ENCODE results near the gene TPBGL.

Gene TPBGL

GRCh38 chr11:75197512-75198277, 42.9 kb upstream of the TPBGL start:
- TF ChIP-seq ZFX (IDR thresholded peaks at IDR 0.05; ENCODE audit: borderline replicate concordance) (no peak), CTCF (IDR thresholded peaks at IDR 0.05) (no peak)
- H3K27ac ChIP-seq = no peak overlapping the region

DNA sequence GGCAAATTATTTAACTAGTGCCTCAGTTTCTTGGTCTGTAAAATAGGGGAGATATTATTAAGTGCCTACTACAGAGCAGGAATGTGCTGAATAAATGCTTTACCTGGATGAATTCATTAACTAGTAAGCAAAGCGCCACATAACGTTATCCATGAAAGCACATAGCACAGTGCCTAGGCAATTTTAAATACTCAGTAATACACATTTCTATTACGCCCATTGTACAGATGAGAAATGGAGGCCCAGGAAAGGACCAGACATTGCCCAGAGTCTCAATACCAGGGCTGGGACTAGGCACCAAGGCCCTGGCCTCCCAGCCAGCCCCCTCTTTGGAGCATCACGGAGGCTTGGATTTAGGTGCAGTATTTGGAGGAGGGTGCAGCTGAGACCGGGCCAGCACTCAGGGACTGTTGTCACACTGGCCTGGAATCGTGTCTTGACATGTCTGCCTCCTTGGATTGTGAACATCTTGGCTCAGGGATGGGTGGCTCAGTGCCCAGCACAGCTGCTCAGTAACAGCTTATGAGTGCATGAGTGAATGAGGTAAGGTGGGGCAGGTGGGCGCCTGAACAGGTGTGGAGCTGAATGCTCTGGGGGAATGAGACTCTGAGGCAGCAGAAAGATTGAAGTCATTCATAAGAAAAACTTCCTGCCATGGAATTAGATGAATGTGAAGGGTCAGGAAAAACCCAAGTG, 42.1 kb upstream of the TPBGL start:
- no peak overlapping the region for H3K27ac ChIP-seq
- TF ChIP-seq ZFX (IDR thresholded peaks at IDR 0.05; ENCODE audit: borderline replicate concordance) (no peak), CTCF (IDR thresholded peaks at IDR 0.05) (no peak)

DNA sequence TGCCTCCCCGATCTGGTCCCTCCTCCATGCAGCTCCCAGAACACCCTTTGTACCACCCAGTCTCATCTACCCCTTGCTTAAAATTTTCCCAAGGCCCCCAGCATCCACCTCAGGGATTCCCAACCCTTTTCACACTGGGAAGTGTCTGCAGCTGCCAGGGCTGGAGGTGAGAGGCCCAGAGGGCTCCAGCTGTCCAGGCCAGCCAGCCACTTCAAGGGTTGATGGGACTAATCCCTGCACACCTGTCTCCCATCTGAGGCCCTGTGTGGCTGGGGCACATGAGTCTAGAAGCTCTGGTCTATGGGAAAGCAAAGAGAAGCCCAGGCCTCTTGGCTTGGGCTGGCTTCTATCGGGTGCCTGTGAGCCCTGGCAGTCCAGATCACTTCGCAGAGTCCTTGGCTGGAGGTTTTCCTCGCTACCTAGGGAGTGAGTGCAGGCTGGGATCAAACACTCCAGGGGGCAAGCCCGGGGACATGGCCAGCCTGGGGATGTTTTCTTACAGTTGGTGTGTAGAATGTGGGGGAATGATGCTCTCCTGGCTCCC, 41.1 kb upstream of the TPBGL start:
- H3K27ac ChIP-seq = no peak overlapping the region
- TF ChIP-seq CTCF (IDR thresholded peaks at IDR 0.05) (no peak), ZFX (IDR thresholded peaks at IDR 0.05; ENCODE audit: borderline replicate concordance) (no peak)

GRCh38 chr11:75200051-75200450, 40.5 kb upstream of the TPBGL start:
- no peak overlapping the region for H3K27ac ChIP-seq
- TF ChIP-seq ZFX (IDR thresholded peaks at IDR 0.05; ENCODE audit: borderline replicate concordance) = no peak
- TF ChIP-seq CTCF (IDR thresholded peaks at IDR 0.05) = no peak

- no peak overlapping the region for H3K27ac ChIP-seq
- no peak for TF ChIP-seq ZFX (IDR thresholded peaks at IDR 0.05; ENCODE audit: borderline replicate concordance)
- TF ChIP-seq CTCF (IDR thresholded peaks at IDR 0.05) = no peak
These were observed 40.0 kb upstream of the TPBGL start for GRCh38 chr11:75200531-75200930.

- TF ChIP-seq ZFX (IDR thresholded peaks at IDR 0.05; ENCODE audit: borderline replicate concordance) = no peak
- no peak for TF ChIP-seq CTCF (IDR thresholded peaks at IDR 0.05)
- H3K27ac ChIP-seq = no peak overlapping the region
These were observed 38.8 kb upstream of the TPBGL start for GRCh38 chr11:75201771-75202170.

GRCh38 chr11:75202195-75202594, 38.4 kb upstream of the TPBGL start:
- TF ChIP-seq CTCF (IDR thresholded peaks at IDR 0.05) = no peak
- no peak for TF ChIP-seq ZFX (IDR thresholded peaks at IDR 0.05; ENCODE audit: borderline replicate concordance)
- H3K27ac ChIP-seq = no peak overlapping the region
